Keratinocyte (primary cell): ENCODE data around the gene SLC25A44.

Experiments used
- CTCF ChIP-seq, 3 experiments: IDR thresholded peaks in 1 of 3; conservative IDR thresholded peaks in 1 of 3; optimal IDR thresholded peaks in 1 of 3; 2 replicates in 2 of 3; 3 replicates in 1 of 3; pipeline versions ENCODE3 to v1.5.1; 2011; ENCODE audit warnings: low read length in 3 of 3, mild to moderate bottlenecking in 3 of 3, moderate library complexity in 2 of 3, control low read depth in 1 of 3, inconsistent platforms in 1 of 3; ENCODE audit not compliant: insufficient read depth in 2 of 3; ENCODE audit errors: extremely low read depth in 1 of 3
- EZH2 ChIP-seq: IDR thresholded peaks from one replicate; pipeline ENCODE4 v1.6.1; 2012; ENCODE audit warnings: inconsistent platforms, mild to moderate bottlenecking, low read length, moderate library complexity

- TF ChIP-seq EZH2 (no peak), CTCF (optimal IDR thresholded peaks at IDR 0.05 in 1 of 3, IDR thresholded peaks at IDR 0.05 in 1 of 3, conservative IDR thresholded peaks at IDR 0.05 in 1 of 3; ENCODE audit: extremely low read depth in 1 of 3, insufficient read depth in 2 of 3, low read length in 3 of 3) (no peak)
Observed at GRCh38 chr1:156236164-156236563, 42.3 kb downstream of the SLC25A44 start.
